ENCODE data around the gene CADPS.

DNA sequence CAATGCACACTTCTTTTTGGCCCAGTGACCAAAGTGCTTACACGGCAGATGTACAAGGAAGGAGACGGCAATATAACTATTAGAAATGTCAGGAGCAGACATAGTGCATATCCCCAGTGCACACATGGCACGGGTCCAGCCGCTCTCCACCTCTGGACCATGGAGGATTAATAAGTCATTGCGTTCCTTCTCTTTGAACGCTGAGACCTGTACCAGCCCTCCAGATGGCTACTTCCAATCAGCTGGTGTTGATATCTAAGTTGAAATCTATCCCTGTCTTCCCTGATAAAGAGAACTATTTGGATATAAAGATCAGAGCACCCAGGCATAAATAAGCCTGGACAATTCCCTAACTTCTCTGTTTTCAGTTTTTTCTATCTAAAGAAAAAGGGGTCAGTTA is 212.5 kb downstream of the CADPS start:
- TF ChIP-seq, protein P1, sequence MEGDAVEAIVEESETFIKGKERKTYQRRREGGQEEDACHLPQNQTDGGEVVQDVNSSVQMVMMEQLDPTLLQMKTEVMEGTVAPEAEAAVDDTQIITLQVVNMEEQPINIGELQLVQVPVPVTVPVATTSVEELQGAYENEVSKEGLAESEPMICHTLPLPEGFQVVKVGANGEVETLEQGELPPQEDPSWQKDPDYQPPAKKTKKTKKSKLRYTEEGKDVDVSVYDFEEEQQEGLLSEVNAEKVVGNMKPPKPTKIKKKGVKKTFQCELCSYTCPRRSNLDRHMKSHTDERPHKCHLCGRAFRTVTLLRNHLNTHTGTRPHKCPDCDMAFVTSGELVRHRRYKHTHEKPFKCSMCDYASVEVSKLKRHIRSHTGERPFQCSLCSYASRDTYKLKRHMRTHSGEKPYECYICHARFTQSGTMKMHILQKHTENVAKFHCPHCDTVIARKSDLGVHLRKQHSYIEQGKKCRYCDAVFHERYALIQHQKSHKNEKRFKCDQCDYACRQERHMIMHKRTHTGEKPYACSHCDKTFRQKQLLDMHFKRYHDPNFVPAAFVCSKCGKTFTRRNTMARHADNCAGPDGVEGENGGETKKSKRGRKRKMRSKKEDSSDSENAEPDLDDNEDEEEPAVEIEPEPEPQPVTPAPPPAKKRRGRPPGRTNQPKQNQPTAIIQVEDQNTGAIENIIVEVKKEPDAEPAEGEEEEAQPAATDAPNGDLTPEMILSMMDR (IDR thresholded peaks at IDR 0.05) = no peak
- no peak for TF ChIP-seq POLR2A (IDR thresholded peaks at IDR 0.05)
